ES-I3 (cell line): ENCODE results near the gene DLK2.
"Not testable (repeated sequence)": the region's sequence is repeated elsewhere in the genome, so short reads cannot be mapped to it uniquely, and the experiment has no call there.

Experiments
- H3K36me3 ChIP-seq: 2 replicates; pipeline ENCODE4 v1.6.1; 2013; ENCODE audit warnings: mild to moderate bottlenecking, low read length, control low read depth, moderate library complexity; ENCODE audit not compliant: insufficient read depth
- H3K4me1 ChIP-seq: 2 replicates; pipeline ENCODE4 v1.6.1; 2013; ENCODE audit warnings: mild to moderate bottlenecking, control low read depth, low read length; ENCODE audit not compliant: insufficient read depth
- H3K9ac ChIP-seq: 2 replicates; pipeline ENCODE4 v1.6.1; 2013; ENCODE audit warnings: low read depth, mild to moderate bottlenecking, low read length, moderate library complexity
- H3K9me3 ChIP-seq: 2 replicates; pipeline ENCODE4 v1.6.1; 2013; ENCODE audit warnings: mild to moderate bottlenecking, low read length, moderate library complexity; ENCODE audit not compliant: control insufficient read depth, insufficient read depth

Gene DLK2

DNA sequence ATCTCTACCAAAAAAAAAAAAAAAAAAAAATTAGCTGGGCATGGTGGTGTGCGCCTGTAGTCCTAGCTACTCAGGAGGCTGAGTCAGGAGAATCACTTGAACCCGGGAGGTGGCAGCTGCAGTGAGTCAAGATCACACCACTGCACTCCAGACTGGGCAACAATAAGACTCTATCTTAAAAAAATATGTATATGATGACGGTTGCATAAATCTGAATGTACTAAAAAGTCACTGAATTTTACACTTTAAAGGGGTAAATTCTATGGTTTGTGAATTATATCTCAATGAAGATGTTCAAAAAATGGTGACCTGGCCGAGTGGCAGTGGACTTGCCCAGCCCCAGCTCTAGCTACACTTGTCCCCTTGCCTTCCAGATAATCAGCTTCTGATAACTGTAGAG, 38.4 kb downstream of the DLK2 start:
- Histone ChIP-seq H3K9ac (no peak overlapping the region), H3K36me3 (no peaks in the 10 kb centered on the region)

DNA sequence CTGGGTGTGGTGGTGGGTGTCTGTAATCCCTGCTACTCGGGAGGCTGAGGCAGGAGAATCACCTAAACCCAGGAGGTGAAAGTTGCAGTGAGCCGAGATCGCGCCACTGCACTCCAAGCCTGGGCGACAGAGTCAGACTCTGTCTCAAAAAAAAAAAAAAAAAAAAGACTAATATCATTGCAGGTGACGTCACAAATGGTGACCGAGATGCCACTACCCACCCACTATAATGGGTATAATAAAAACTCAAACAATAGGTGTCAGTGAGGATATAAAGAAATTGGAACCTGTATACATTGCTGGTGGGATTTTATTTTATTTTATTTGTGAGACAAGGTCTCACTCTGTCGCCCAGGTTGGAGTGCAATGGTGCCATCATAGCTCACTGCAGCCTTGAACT, 40.1 kb downstream of the DLK2 start:
- not testable (repeated sequence) for H3K36me3 ChIP-seq, H3K4me1 ChIP-seq, H3K9me3 ChIP-seq, H3K9ac ChIP-seq

More for the DNA sequence above, 38.4 kb downstream of the DLK2 start:
- H3K4me1 ChIP-seq, result no peaks in the 10 kb centered on the region
- H3K9me3 ChIP-seq, result peaks cover 4% of the 10 kb centered on the region

DNA sequence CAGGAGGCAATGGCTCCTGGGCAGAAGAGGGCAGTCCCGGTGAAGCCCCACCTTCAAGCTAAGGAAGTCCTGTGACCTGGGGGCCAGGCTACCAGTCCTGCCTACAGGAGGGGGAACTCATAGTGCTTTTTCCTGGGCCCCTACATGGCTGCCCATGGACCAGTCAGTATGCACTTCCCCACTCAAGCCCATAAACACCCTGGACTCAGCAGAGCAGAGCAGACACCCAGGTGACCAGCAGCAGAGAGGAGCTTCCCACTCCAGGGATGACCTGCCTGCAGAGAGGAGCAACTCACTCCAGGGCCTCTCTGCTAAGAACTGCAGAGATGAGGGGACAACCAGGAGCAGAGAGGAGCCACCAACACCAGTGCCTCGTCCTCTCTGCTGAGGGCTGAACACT, 42.3 kb downstream of the DLK2 start:
- H3K9ac ChIP-seq, result no peak overlapping the region
- H3K9me3 ChIP-seq, result peaks cover 4% of the 10 kb centered on the region; the same call in 1 of the 2 replicates
- no peaks in the 10 kb centered on the region for H3K36me3 ChIP-seq
- H3K4me1 ChIP-seq, result no peaks in the 10 kb centered on the region

DNA sequence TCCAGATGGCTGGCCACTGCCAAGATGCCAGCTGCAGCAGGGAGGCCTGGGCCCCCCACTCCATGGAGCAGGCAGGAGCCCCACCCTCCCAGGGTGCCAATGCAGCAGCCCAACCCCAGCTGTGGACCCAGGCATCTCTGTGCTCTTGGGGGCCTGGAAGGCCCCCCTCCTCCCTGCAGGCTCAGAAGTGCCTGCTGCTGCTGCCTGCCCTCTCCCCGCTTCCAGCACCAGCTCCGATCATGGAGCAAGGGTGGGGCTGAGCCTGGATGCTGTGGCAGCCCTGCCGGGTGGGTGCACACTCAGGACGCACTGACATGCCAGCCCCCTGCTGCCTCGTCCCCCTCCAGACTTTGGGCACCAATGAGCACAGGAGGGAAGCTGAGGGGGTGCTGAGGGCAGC, 42.8 kb downstream of the DLK2 start:
- H3K9me3 ChIP-seq, result peaks cover 4% of the 10 kb centered on the region; the same call in 1 of the 2 replicates
- H3K4me1 ChIP-seq, result no peaks in the 10 kb centered on the region
- no peaks in the 10 kb centered on the region for H3K36me3 ChIP-seq
- no peak overlapping the region for H3K9ac ChIP-seq

DNA sequence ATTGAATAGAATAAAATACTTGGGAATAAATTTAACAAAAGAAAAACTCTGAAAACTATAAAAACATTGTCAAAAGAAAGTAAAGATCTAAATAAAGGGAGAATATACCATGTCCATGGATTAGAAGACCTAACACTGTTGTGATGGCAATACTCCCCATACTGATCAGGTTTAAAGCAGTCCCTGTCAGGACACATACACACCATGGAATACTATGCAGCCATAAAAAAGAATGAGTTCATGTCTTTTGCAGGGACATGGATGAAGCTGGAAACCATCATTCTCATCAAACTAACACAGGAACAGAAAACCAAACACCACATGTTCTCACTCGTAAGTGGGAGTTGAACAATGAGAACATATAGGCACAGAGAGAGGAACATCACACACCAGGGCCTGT, 44.6 kb downstream of the DLK2 start:
- not testable (repeated sequence) for H3K36me3 ChIP-seq, H3K4me1 ChIP-seq, H3K9me3 ChIP-seq, H3K9ac ChIP-seq

DNA sequence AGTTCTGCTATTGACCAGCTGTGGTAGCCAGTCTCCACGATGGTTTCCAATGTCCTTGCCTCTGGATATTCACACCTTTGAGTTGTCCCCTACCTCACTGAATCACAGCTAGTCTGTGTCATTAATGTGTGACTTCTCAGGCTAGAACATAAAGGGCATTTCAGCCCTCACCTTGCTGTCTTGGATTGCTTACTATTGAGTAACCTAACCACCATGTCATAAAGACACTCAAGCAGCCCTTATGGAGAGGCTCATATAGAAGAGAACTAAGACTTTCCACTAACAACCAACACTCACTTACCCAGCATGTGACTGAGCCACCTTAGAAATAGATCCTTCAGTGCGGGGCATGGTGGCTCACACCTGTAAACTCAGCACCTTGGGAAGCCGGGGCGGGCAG, 47.1 kb downstream of the DLK2 start:
- Histone ChIP-seq H3K36me3 (no peaks in the 10 kb centered on the region), H3K9me3 (peaks cover 4% of the 10 kb centered on the region; the same call in 1 of the 2 replicates), H3K4me1 (no peaks in the 10 kb centered on the region), H3K9ac (no peak overlapping the region)

DNA sequence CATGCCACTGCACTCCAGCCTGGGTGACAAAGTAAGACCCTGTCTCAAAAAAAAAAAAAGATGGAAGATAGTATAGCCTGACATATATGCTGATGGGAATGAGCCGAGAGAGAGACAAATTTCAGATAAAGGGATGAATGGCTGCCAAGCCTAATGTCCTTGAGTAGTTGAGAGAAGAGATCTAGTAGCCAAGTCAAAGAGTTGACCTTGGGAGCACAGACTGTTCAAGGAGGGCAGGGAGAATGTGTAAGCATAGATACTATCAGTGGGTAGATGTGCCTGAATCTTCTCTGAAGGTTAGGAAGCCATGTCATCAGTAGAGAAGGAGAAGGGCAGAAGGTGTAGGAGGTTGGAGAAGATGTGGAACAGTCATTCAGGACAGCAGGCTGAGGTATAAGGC, 48.1 kb downstream of the DLK2 start:
- no peaks in the 10 kb centered on the region for H3K4me1 ChIP-seq
- no peaks in the 10 kb centered on the region for H3K9me3 ChIP-seq
- H3K9ac ChIP-seq, result no peak overlapping the region
- no peaks in the 10 kb centered on the region for H3K36me3 ChIP-seq

DNA sequence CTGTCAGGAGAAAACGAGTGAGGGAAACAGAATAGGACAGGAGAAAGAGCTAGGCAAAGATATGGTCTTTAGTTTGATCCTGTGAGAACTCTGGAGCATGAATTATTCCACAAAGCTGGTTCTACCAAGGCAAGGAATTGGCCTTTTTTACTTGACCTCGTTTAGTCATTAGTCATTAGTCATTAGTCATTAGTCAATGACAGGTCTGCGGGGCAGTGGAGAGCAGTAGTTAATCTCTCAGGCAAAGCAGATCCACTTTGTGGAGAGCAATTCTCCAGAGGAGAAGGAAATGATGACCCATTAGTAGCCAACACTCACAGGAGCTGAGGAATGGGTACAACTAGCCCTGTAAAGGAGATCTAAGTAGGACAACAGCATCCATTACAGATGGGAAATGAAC, 50.0 kb downstream of the DLK2 start:
- H3K36me3 ChIP-seq, result no peaks in the 10 kb centered on the region

DNA sequence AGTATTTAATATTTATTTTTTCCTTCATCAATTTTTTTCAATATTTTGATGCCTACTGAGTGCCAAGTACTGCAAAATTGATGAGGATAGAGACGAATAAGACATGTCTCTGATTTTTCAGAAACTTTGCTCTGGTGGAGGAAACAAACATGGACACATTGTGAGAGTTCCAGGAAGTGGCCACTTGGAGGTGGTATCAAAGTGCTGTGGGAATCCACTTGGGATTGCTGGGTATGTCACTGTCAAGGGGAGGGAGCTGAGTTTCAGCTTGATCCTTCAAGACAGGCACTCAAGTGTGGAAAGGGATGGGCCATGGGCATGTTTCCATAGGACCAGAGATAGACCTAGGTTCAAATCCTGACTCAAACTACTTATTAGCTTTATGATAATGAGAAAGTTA, 52.5 kb downstream of the DLK2 start:
- H3K9ac ChIP-seq, result no peak overlapping the region
- H3K4me1 ChIP-seq, result no peaks in the 10 kb centered on the region
- H3K9me3 ChIP-seq, result no peaks in the 10 kb centered on the region
- H3K36me3 ChIP-seq, result no peaks in the 10 kb centered on the region

More for the DNA sequence above, 50.0 kb downstream of the DLK2 start:
- H3K9ac ChIP-seq, result no peak overlapping the region
- H3K9me3 ChIP-seq, result no peaks in the 10 kb centered on the region
- H3K4me1 ChIP-seq, result no peaks in the 10 kb centered on the region

DNA sequence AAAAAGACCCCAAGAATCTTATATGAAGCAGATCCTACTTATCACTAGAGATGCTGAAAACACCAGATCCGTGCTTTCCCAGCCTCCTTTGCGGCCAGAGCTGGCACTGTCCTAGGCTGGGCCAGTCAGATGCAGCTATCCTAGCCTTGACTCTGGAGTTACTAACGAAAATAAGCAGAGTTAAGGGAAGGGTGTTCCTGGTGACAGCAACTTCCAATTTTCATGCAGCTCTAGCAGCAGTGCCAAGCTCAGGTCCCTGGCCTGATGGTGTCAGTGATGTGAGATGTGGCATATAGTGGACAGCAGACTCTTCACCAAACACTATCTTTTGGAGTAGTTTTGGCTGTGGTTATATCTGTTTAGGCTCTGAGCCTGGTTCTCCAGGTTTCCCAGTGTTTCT, 53.6 kb downstream of the DLK2 start:
- Histone ChIP-seq H3K36me3 (no peaks in the 10 kb centered on the region), H3K9me3 (no peaks in the 10 kb centered on the region), H3K4me1 (no peaks in the 10 kb centered on the region), H3K9ac (no peak overlapping the region)
